ENCODE results near the gene ZDHHC12.
"Not testable (repeated sequence)": the region's sequence is repeated elsewhere in the genome, so short reads cannot be mapped to it uniquely, and the experiment has no call there.

Gene ZDHHC12

DNA sequence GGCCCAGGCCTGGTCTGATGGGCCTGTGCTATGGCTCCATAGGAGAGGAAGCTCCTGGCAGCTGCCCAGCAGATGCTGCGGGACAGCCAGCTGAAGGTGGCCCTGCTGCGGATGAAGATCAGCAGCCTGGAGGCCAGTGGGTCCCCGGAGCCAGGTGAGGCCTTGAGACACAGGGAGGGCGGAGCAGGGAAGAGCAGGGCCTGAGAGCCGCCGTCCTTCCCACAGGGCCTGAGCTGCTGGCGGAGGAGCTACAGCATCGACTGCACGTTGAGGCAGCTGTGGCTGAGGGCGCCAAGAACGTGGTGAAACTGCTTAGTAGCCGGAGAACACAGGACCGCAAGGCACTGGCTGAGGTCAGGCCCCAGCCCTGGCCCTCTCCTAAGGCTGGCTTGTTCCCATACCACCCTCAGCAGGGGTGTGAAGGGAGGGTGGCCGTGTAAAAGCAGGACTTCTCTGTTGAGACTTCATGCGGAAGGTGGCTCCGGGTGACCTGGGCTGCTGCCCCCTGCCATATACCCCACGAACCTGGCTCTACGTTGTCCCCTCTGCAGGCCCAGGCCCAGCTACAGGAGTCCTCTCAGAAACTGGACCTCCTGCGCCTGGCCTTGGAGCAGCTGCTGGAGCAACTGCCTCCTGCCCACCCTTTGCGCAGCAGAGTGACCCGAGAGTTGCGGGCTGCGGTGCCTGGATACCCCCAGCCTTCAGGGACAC lies 17.1 kb downstream of the ZDHHC12 start:
- DNase-seq, result no peak

DNA sequence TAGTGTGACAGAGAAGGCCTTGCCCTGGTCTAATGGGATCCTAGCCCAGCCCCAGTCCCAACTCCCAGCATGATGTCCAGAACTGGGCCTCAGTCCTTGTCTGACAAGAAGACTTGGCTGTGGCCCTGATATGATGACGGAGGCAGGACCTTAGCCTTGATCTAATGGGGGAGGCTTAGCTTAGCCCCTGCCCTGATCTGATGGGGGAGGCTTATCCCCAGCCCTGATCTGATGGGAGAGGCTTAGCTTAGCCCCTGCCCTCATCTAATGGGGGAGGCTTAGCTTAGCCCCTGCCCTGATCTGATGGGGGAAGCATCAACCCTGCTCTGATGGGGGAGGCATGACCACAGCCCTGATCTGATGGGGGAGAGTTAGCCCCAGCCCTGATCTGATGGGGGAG lies 17.9 kb downstream of the ZDHHC12 start:
- DNase-seq, result no peak

DNA sequence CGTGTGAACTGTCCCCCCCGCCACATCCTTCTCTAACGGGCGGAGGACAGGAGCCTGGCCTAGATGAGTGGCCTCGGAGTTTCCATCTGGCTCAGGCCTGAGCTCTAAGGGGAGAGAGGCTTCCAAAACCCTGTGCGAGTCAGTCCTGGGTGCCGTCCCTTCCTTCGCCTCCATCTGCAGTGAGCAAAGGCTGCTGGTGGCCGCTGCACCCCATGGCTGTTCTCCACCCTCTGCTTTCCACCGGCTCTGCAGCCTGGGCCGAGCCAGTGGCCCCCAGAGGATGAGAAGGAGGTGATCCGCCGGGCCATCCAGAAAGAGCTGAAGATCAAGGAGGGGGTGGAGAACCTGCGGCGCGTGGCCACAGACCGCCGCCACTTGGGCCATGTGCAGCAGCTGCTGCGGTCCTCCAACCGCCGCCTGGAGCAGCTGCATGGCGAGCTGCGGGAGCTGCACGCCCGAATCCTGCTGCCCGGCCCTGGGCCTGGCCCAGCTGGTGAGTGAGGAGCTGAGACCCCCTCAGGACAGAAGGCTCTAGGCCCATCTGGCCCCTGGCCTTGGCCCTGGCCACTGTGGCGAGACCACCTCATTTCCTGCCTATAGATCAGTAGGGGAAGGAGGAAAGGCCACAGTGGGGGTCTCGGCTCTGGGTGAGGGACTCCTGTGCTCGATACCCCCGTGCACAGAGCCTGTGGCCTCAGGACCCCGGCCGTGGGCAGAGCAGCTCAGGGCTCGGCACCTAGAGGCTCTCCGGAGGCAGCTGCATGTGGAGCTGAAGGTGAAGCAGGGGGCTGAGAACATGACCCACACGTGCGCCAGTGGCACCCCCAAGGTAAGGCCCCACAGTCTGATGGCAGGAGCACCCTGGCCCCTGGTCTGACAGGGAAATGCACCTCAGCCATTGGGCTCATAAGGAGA lies 18.6 kb downstream of the ZDHHC12 start:
- no peak for DNase-seq

DNA sequence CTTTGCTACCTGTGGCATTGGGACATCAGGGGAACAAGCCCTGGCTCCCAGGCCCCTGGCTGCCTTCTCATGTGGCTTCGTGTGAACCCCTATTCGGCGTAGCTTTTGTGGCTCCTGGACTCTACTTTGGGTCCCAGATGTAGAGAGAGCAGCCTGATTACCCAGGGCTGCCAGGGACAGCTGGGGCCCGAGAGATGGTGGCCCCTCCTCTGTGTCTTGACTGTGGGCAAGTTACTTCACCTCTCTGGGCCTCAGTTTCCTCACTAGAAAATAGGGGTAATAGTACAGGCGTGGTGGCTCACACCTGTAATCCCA lies 19.6 kb downstream of the ZDHHC12 start:
- no peak for DNase-seq

DNA sequence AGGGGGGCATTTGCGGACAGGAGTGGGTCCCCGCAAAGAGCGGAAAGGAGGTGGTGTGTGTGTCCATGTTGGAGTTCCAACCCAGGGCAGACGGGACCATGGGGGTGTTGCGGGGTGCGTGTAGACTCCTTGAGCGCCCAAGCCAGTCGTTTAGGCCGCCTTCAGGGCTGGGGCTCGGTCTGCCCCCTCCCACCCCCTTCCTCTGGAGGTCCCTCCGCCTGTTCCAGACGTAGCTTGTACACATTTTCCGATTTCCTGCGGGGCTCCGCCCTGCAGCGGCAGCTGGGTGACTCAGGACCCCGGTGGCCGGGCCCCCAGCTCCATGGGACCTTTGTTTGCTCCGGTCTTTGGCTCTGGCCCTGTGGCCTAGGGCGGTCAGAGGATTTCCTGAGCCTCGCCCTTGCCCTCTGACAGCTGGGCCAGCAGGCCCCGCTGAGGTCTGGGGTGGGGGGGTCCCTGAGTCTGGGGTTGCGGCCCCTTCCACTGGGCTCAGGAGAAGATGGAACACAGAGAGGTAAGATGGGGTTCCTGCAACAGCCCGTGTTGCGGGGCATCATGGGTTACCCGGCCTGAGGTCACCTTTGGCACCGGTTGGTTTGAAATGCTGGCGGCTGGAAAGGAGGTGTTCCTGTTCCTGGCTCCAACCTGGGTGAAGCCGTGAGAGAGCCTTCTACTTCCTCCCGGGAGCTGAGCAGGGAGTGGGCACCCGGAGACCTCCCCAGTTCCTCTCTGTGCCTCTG lies 20.1 kb downstream of the ZDHHC12 start:
- DNase-seq, result no peak

DNA sequence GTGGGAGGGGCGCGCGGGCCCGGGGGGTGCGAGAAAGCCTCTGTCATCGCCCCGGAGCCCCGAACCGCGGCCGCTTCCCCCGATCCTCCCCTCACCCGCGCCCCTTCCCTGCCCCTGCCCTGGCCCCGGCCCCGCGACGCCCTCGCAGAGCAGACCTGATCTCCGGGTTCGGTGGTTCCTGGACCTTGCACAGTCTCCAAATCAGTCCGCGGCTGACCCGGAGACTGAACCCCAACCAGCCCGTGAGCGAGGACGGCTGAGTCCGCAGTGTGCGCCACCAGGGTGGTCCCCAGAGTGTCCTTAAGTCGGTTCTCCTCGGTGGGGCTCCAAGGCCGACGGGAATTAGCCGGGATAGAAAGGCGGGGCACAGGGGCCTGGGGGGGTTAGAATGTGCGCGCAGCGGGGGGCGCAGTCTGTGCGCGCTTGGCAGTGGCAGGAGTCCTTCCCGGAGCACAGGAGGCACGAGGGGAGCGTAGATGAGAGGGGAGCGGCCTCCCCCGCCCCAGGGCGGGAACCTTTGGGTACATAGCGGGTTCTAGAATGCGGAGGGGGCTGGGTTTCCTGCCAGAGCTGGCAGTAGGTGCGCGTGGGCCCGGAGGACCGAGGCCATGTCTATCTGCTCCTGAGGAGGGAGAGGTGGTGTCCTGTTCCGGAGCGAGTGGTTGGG lies 20.8 kb downstream of the ZDHHC12 start:
- DNase-seq, result no peak

DNA sequence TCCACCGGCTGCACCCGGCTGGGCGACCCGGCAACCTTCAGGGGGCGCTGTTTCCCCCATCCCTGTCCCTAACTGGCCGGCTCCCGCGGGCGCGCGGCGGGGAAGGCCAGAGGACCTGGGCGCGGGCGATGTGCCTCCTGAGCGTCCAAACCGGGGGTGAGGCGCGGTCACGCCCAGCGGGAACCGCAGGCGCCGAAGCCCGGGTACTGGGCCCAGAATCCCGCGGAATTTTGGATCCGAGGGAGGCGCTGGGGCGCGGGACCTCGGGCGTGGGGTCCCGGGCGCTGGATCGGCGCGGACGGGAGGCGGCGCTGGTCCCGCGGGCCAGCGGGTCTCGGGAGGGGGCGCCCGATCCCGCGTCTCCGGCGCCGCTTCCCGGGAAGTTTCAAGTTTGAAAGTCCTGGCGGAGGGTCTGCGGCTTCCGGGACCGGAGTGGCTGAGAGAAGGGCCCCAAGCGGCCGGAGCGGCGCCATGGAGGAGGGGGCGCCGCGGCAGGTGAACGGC lies 21.4 kb downstream of the ZDHHC12 start, which contains the start of gene PKN3:
Gene PKN3 (plus strand): TSS at position 59 of the 504 bp plus-strand sequence. CDS start 413 bp downstream, at position 472.
- DNase-seq, result peak; percentile 26 to 84 (median 81)

DNA sequence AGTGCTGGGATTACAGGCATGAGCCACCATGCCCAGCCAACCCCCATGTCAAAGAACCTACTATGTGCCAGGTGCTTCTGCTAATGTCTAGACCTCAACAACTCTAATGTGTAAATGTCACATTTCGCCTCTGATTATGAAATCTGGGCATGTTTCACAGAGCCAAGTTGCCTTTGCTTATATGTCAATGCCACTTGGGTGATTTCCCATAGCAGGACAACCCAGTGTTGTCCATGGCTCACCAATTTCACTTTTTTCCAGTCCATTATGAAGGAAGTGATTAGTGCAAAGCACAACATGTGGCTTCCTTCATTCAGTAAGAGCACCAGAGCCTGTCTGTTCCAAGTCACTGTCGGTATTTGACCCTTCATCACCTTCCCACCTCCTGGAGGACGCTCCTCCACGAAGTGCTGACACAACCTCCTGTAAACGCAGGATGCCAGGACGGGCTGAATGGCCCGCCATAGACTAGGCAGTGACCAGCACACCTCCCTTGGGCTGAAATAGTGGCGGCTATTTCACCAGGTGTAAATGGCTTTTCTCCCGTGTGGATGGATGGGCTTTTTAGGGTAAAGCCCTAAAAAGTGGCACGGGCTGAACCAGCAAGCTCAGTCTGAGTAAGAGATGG lies 22.6 kb downstream of the ZDHHC12 start:
- no peak for DNase-seq

DNA sequence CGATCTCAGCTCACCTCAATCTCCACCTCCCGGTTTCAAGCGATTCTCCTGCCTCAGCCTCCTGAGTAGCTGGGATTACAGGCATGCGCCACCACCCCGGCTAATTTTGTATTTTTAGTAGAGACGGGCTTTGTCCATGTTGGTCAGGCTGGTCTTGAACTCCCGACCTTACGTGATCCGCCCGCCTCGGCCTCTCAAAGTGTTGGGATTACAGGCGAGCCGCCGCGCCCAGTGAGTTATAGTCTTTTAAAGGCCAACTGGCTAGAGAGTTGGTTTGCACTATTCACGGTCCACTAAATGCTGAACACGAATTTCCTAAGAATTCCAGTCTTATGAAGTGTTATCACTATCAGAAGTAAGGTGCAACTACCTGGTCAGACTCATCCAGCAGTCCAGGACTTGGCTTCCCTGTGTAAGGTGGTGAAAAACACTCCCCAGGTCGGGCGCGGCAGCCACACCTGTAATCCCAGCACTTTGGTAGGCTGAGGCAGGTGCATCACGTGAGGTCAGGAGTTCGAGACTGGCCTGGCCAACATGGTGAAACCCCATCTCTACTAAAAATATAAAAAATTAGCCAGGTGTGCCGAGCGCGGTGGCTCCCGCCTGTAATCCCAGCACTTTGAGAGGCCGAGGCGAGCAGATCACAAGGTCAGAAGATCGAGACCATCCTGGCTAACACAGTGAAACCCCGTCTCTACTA lies 24.7 kb downstream of the ZDHHC12 start:
- not testable (repeated sequence) for DNase-seq

DNA sequence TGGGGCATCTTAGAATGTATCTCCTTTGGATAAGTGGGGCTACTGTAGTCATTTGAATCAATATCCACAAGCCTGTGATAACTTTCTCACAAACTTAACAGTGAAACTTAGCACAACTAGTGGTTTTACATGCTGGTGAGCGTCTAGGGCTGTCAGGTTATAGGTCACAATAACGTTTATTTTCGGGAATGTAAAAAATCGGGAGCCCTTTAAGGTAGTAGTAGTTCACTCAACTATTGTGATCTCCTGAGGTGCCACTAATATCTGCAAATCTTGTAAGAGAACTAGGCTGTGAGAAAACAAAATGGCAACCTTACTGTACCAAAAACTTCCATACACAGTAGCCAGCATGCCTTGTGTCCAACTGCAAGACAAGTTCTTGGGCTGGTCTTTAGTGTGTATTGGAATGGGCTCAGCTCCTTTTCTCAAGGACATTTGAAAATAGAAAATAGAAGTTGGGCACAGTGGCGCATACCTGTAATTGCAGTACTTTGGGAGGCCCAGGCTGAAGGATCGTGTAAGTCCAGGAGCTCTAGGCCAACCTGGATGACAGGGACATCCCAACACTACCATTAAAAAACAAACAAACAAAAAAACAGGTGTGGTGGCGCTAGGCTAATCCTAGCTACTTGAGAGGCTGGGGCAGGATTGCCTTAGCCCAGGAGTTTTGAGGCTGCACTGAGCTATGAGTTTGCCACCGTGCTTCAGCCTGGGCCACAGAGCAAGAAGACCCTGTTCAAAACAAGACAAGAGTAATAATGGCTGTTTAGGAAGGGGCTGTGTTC lies 26.8 kb downstream of the ZDHHC12 start:
- no peak for DNase-seq

DNA sequence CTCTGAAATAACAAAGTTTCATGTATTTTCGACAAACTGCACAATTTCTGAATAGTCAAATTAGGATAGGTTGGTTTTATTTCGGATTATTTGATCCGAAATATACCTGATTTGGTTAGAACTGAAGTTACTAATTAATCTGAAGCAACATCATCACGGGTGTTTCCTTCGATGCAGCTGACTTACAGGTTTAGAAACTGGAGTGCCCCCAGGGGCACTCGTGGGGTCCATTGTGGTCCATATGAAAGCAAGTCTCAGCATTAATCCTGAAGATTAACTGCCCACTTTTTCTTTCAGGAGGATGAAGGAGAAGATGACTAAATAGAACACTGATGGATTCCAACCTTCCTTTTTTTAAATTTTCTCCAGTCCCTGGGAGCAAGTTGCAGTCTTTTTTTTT lies 29.6 kb downstream of the ZDHHC12 start:
- DNase-seq, result no peak

DNA sequence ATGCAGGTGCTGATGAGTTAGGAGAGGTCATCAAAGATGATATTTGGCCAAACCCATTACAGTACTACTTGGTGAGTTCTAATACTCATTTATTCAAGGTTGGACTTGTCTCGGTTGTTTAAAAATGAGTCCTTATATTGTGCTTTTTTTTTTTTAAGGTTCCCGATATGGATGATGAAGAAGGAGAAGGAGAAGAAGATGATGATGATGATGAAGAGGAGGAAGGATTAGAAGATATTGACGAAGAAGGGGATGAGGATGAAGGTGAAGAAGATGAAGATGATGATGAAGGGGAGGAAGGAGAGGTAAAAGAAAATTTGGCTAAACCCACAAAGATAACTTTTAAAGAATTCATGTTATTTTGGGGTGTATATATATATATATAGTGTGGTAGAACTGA lies 30.2 kb downstream of the ZDHHC12 start:
- not testable (repeated sequence) for DNase-seq

DNA sequence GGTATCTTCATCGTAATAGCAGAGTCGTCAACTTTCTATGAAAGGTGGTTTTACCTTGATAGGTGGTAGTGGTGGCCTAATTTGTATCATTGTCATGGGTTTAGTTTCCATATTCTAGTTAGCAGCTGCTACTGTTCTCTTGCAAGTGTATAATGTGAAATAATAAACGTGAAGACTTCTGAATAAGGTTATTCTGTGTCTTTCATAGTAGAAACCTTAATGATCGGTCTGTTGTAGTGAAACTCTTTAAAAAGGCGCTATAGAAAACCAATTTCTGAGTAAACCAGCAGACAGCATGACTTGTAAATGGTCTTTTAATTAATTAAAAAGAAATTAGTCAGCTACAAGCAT lies 33.3 kb downstream of the ZDHHC12 start:
- DNase-seq, result no peak

DNA sequence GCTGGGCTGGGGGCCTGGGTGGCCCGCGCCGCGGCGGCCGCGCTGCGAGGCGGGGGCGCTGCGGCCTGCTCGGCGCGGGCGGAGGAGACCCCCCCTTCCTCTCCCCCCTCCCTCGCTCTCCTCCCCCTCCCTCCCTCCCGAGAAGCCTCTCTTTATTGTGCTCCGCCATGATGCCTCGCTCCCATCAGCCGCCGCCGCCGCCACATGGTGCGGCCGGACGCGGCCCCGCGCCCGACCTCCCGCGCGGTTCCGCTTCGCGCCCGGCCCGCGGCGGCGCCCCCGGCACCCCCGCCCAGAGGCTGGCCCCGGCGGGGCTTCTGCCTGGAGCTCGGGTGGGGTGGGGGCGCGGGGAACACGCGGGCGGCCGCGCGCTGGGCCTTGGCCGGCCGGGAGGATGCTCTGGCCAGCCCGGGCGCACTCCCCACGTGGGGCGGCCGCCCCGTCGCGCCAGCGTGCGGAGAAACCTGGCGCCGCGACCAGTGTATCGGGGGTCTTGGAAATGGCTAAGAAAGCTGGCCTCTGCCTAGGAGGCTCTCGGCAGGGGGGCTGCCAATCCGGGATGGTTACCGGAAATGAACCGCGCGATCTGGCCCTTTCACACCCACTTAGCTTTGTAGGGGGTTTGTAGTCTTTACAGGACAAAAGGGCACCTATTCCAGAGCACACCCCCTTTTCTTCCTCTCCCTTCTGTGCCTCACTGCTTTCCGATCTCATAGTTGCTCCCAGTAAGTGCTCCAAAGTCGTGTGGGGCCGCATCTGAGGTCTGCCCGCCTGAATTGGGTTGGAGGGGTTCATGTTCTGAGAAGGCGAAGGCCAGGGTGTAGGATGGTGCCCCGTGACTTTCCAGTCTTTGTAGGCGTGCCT lies 33.9 kb downstream of the ZDHHC12 start:
- peak; percentile 7 to 76 (median 60) for DNase-seq

DNA sequence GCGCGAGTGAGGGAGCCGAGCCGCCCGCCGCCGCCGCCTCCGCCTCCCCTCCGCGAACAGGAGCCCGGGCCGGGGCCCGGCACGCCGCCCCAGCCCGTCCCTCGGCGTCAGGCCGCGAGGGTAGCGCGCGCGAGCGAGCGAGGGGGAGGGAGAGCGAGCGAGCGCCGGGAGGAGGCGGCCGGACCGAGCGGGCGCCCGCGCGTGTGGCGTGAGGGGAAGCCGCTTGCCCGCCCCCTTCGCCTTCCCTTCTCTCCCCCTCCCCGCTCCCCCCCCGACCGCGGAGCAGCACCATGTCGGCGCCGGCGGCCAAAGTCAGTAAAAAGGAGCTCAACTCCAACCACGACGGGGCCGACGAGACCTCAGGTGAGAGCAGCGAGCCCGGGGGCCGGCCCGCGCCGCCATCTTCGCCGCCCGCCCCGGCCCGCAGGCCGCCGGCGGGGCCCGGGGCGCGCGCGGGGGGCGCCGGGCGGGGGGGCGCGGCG lies 34.6 kb downstream of the ZDHHC12 start:
- peak in 1 of 3 experiments; percentile 85 for DNase-seq

DNA sequence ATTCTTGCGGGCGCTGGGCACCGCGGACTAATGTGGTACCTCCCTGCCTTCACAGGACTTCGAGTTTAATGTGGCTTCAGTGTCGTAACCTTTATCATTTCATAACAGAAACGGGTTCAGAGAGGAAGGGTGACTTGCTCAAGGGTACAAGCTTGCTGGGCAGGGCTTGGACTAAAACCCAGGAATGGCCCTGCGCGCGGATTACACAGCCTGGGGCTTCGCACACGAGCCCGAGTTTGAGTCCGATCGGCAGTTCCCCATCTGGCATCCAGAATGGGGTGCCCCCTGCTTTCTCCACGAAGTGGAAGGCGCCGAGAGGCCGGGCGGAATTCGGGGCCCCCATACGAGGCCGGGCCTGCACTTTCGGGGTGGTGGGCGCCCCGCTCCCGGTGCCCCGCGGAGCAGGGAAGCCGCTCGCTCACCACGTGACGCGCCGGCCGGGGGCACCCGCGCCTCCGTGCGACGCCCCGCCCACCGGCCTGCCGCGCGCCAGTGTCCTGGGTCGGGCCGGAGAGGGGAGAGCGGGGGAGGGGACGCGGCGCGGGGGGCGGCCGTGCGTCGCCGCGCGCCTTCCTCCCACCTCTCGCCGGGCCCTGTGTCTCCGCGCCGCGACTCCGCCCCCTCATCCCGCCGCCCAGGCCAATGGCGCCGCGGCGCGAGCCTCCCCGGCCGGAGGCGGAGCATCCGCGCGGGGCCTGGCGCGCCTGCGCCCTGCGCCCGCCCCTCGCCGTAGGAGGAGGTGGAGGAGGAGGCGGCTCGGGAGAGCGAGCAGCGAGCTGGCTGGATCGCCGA lies 35.2 kb downstream of the ZDHHC12 start, which contains the start of gene SET:
Gene SET (plus strand): TSS at position 722 of the 792 bp plus-strand sequence. CDS start 361 bp downstream, outside the sequence.
- peak; percentile 92 to 98 (median 96) for DNase-seq

DNA sequence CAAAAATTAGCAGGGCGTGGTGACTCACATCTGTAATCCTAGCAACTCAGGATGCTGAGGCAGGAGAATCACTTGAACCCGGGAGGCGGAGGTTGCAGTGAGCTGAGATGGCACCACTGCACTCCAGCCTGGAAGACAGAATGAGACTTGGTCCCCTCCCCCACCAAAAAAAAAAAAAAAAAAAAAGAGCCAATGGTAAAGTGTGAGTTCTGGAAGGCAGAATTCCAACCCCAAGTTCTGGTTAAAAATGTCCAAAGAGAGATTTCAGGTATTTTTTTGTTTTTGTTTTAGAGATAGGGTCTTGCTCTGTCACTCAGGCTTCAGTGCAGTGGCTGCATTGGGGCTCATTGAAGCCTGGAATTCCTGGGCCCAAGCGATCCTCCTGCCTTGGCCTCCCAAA lies 36.5 kb downstream of the ZDHHC12 start:
- no peak for DNase-seq
